Erythroblast (primary cell): Measurements from ENCODE around the gene HOXD9.

Experiments
- DNase-seq, 2 experiments: peaks; one replicate each; lab custom pipeline; 2025; lab: John Stamatoyannopoulos, UW
- GATA1 ChIP-seq: IDR thresholded peaks from 2 replicates; pipeline ENCODE4 v1.6.1; 2011; ENCODE audit warnings: low read depth, mild to moderate bottlenecking, control low read depth, low read length, moderate library complexity
- POLR2A ChIP-seq: IDR thresholded peaks from 2 replicates; pipeline ENCODE4 v1.6.1; 2011; ENCODE audit warnings: mild to moderate bottlenecking, low read length

The HOXD9 gene

DNA sequence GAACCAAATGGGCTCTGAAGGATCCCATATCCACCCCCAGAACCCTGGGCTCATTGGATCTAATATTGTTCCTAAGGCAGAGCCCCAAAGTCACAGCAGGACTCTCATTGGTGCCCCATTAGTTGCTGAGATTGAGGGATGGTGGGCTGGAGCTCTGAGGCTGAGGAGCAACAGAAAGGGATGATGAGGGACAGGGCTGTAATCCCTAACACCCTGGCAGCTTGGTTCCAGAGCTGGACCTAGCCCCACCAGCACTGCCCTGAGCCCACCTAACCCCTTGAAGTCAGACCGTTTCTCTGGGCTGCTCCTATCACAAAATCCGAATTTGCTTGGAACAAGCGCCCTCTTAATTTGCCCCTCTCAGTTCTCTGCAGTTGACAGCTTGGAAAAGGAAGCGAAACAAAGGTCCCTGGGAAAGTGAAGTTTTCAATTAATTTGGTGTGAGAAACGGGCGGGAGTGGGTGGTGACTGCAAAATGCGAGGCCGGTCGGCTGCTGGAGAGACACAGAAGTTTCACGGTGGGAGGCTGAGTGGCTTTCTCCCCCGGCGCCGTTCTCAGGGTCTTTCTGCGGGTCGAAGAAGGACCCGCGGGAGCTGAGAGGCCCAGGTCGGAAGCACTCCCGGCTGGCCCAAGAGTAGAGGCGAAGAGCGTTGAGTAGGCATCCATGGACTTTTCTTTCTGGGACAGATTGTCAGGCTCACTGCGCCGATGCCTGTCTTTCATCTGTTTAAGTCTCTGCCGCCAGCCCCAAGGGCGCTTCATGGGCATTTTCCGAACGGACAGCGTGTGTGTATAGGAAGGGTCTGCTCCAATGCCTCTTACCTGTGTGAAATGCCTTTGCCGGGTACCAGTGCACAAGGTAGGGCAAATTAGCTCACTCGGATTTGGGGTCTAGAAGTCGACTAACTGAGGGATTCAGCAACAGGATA lies 30.9 kb upstream of the HOXD9 start:
- DNase-seq, result no peak
- TF ChIP-seq POLR2A (no peak), GATA1 (no peak)

GRCh38 chr2:176092270-176093144 lies 30.0 kb upstream of the HOXD9 start, which contains the start of gene HOXD13:
TSS of gene HOXD13 (plus strand) at chr2:176092721. CDS start at chr2:176092891, 170 bp downstream.
- peak in 1 of 2 experiments; percentile 10 for DNase-seq
- TF ChIP-seq GATA1 (no peak), POLR2A (no peak)

DNA sequence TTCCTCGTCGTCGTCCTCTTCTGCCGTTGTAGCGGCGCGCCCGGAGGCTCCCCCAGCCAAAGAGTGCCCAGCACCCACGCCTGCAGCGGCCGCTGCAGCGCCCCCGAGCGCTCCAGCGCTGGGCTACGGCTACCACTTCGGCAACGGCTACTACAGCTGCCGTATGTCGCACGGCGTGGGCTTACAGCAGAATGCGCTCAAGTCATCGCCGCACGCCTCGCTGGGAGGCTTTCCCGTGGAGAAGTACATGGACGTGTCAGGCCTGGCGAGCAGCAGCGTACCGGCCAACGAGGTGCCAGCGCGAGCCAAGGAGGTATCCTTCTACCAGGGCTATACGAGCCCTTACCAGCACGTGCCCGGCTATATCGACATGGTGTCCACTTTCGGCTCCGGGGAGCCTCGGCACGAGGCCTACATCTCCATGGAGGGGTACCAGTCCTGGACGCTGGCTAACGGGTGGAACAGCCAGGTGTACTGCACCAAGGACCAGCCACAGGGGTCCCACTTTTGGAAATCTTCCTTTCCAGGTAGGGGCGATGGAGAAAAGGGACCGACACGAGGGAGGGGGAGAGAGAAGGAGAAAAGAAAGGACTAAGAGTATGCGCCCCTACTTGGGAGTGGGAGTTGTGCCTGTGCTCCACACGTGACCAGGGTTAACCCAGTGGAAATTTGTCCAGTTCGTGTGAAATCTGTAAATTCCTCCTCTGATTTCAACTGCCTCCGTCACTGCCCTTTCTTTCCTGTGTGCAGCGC lies 29.2 kb upstream of the HOXD9 start:
- DNase-seq, result peak in 1 of 2 experiments; percentile 19
- no peak for TF ChIP-seq GATA1
- no peak for TF ChIP-seq POLR2A

GRCh38 chr2:176093898-176094249 lies 28.6 kb upstream of the HOXD9 start:
- TF ChIP-seq GATA1, result no peak
- no peak for TF ChIP-seq POLR2A
- no peak for DNase-seq

GRCh38 chr2:176094349-176094748 lies 28.2 kb upstream of the HOXD9 start:
- TF ChIP-seq POLR2A, result no peak
- TF ChIP-seq GATA1, result no peak
- DNase-seq, result no peak

DNA sequence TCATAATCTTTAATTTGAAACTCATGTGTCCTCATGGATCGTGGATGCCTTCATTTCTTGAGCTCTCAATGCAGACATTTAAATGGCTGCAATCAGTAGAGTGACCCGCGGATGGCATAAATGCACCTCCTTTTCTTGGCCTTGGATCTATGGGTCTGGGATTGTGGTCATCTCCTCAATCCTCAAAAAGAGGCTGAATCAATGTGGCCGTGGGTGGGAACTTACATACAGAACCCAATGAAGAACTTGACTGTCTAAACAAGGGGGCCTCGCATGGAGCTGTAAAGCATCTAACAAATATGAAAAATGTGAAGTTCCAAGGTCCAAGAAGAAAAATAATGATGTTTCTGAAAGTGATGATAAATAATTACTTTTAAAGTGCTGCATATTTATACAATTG lies 27.1 kb upstream of the HOXD9 start:
- TF ChIP-seq GATA1 (no peak), POLR2A (no peak)
- no peak for DNase-seq

- TF ChIP-seq GATA1 (no peak), POLR2A (no peak)
- DNase-seq, result peak in 1 of 2 experiments; percentile 21
Measured at GRCh38 chr2:176096243-176096985, 26.1 kb upstream of the HOXD9 start.

GRCh38 chr2:176096986-176097819 lies 25.3 kb upstream of the HOXD9 start:
- DNase-seq, result peak; percentile 63 to 75
- TF ChIP-seq GATA1, result no peak
- TF ChIP-seq POLR2A, result no peak

- no peak for DNase-seq
- no peak for TF ChIP-seq POLR2A
- TF ChIP-seq GATA1, result no peak
Measured at GRCh38 chr2:176097820-176098365, 24.6 kb upstream of the HOXD9 start.

- TF ChIP-seq GATA1 (no peak), POLR2A (no peak)
- no peak for DNase-seq
Measured at GRCh38 chr2:176098366-176099158, 24.0 kb upstream of the HOXD9 start.

DNA sequence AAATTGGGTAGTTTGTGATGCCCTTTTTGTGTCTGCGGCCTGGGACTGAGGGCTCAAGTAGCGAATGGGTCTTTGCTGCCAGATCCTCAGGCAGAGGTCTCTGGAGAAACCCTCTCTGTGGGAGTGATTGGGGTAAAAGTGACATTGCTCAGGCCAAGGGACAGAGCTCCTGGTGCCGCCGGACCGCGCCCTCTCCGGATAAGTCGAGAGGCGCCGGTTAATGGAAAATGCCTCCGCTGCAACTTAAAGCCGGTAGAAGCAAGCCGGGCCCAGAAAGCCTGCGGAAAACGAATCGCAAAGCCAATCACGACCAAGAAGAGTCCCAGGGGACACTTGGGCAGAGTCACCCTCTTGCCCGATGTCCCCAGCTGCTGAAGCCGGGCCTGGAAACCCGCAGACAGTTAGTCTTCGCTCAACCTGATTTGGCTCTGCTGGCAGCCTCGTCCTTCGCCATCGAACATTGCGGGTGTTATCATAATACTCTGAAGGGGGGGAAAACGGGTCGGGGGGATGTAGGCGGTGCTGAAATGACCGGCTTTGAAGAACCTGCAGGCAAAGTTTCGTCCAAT lies 23.3 kb upstream of the HOXD9 start:
- TF ChIP-seq POLR2A (no peak), GATA1 (no peak)

More for the DNA sequence above, 23.3 kb upstream of the HOXD9 start:
- no peak for DNase-seq
